Cardiac fibroblast (primary cell): ENCODE results near the gene CYP11A1.

Experiments used
- DNase-seq, 2 donors: peaks; one replicate each; pipeline versions ENCODE4 v3.0.0 to v3.0.0-alpha.2; 2010; ENCODE audit warnings: low read depth in 2 of 2
- H3K4me3 ChIP-seq, 2 donors: replicated peaks in 1 of 2; 1 replicate in 1 of 2; 2 replicates in 1 of 2; pipeline ENCODE4 v1.5.1; 2011; ENCODE audit warnings: low read depth in 2 of 2, low read length in 2 of 2, mild to moderate bottlenecking in 2 of 2, moderate library complexity in 1 of 2
- CTCF ChIP-seq: IDR thresholded peaks from one replicate; pipeline ENCODE4 v1.5.1; 2011; ENCODE audit warnings: low read depth, mild to moderate bottlenecking, low read length, inconsistent platforms

The CYP11A1 gene

GRCh38 chr15:74406992-74407705, 39.7 kb upstream of the CYP11A1 start:
- TF ChIP-seq CTCF, result no peak
- DNase-seq, result peak; percentile 88 to 89
- no peak overlapping the region for H3K4me3 ChIP-seq

- no peak overlapping the region for H3K4me3 ChIP-seq
- DNase-seq, result no peak
- no peak for TF ChIP-seq CTCF
These were observed 39.1 kb upstream of the CYP11A1 start for GRCh38 chr15:74406517-74406916.

- peak in 1 of 2 donors; percentile 57 for DNase-seq
- TF ChIP-seq CTCF, result no peak
- no peak overlapping the region for H3K4me3 ChIP-seq
These were observed 38.4 kb upstream of the CYP11A1 start for GRCh38 chr15:74405823-74406222.

GRCh38 chr15:74403991-74404563, 36.6 kb upstream of the CYP11A1 start:
- no peak for TF ChIP-seq CTCF
- H3K4me3 ChIP-seq, result no peak overlapping the region

GRCh38 chr15:74403588-74403919, 36.1 kb upstream of the CYP11A1 start:
- no peak for TF ChIP-seq CTCF
- no peak for DNase-seq
- H3K4me3 ChIP-seq, result no peak overlapping the region

More at GRCh38 chr15:74403991-74404563, 36.6 kb upstream of the CYP11A1 start:
- peak in 1 of 2 donors; percentile 32 for DNase-seq

GRCh38 chr15:74402873-74403587, 35.6 kb upstream of the CYP11A1 start:
- TF ChIP-seq CTCF, result no peak
- H3K4me3 ChIP-seq, result no peak overlapping the region
- no peak for DNase-seq
